HG03460 (cell line): ENCODE data around the gene STH.

Source experiments
- ATAC-seq: cut with Tn5 transposase; IDR thresholded peaks from one replicate; pipeline ENCODE4 v1.9.1; 2021; ENCODE audit not compliant: unreplicated experiment

STH gene

GRCh38 chr17:46042925-46043324 lies 43.9 kb downstream of the STH start:
- no peak for ATAC-seq

GRCh38 chr17:46043606-46044005 lies 44.6 kb downstream of the STH start:
- no peak for ATAC-seq

GRCh38 chr17:46044286-46044928 lies 45.4 kb downstream of the STH start:
- no peak for ATAC-seq

- ATAC-seq: no peak
Measured at GRCh38 chr17:46044989-46045388, 45.9 kb downstream of the STH start.

GRCh38 chr17:46045639-46046038 lies 46.6 kb downstream of the STH start:
- ATAC-seq: no peak

- no peak for ATAC-seq
Measured at GRCh38 chr17:46046957-46047356, 47.9 kb downstream of the STH start.

GRCh38 chr17:46047398-46047797 lies 48.3 kb downstream of the STH start:
- ATAC-seq: no peak

- no peak for ATAC-seq
Measured at GRCh38 chr17:46047856-46048255, 48.8 kb downstream of the STH start.
